PFSK-1 (cell line): ENCODE measurements around the gene BCAS1.

Source experiments
- POLR2AphosphoS5 ChIP-seq: IDR thresholded peaks from 2 replicates; pipeline ENCODE4 v1.6.1; 2012; ENCODE audit warnings: low read depth, mild to moderate bottlenecking, control low read depth, low read length, moderate library complexity
- REST ChIP-seq, 2 experiments: IDR thresholded peaks; 2 replicates each; pipeline versions ENCODE4 v1.6.1 to v1.8.0; 2011 to 2012; ENCODE audit warnings: low read depth in 2 of 2, low read length in 2 of 2, control low read depth in 1 of 2, inconsistent platforms in 1 of 2, mild to moderate bottlenecking in 1 of 2, moderate library complexity in 1 of 2; ENCODE audit not compliant: insufficient read depth in 1 of 2
- SIN3A ChIP-seq: IDR thresholded peaks from 2 replicates; pipeline ENCODE4 v1.6.1; 2012; ENCODE audit warnings: mild to moderate bottlenecking, low read length, moderate library complexity, borderline replicate concordance; ENCODE audit not compliant: insufficient read depth
- TAF1 ChIP-seq: IDR thresholded peaks from 2 replicates; pipeline ENCODE4 v1.6.1; 2012; ENCODE audit warnings: low read length, control low read depth, borderline replicate concordance; ENCODE audit not compliant: insufficient read depth

GRCh38 chr20:53921443-53921973 is 148.9 kb downstream of the BCAS1 start:
- no peak for TF ChIP-seq REST (IDR thresholded peaks at IDR 0.05; ENCODE audit: insufficient read depth in 1 of 2, low read depth in 2 of 2, low read length in 2 of 2)
- no peak for TF ChIP-seq POLR2AphosphoS5
- no peak for TF ChIP-seq SIN3A
- TF ChIP-seq TAF1: no peak
